Prostate gland (tissue), 2 donors: ENCODE data around the gene B4GALNT2.
A peak's percentile ranks its signal among the peaks of the same experiment; 100 is the strongest.

Source experiments
- POLR2A ChIP-seq: fragments of 450-650 bp; IDR thresholded peaks from one replicate; pipeline ENCODE4 v1.6.1; 2016; ENCODE audit warnings: antibody characterized with exemption, mild to moderate bottlenecking
- POLR2AphosphoS5 ChIP-seq: sonication (generic); formaldehyde crosslinking; IDR thresholded peaks from one replicate; pipeline ENCODE4 v1.6.1; 2017; ENCODE audit warnings: antibody characterized with exemption
- TF ChIP-seq, protein P1 (sequence below), 4 experiments: fragments of 200-600 bp in 2 of 4; fragments of 450-650 bp in 2 of 4; sonication (generic) in 2 of 4; IDR thresholded peaks; 1 replicate in 3 of 4; 2 replicates in 1 of 4; pipeline ENCODE4 v1.5.1; 2016 to 2019; ENCODE audit warnings: antibody characterized with exemption in 4 of 4, mild to moderate bottlenecking in 2 of 4, moderate library complexity in 2 of 4

DNA sequence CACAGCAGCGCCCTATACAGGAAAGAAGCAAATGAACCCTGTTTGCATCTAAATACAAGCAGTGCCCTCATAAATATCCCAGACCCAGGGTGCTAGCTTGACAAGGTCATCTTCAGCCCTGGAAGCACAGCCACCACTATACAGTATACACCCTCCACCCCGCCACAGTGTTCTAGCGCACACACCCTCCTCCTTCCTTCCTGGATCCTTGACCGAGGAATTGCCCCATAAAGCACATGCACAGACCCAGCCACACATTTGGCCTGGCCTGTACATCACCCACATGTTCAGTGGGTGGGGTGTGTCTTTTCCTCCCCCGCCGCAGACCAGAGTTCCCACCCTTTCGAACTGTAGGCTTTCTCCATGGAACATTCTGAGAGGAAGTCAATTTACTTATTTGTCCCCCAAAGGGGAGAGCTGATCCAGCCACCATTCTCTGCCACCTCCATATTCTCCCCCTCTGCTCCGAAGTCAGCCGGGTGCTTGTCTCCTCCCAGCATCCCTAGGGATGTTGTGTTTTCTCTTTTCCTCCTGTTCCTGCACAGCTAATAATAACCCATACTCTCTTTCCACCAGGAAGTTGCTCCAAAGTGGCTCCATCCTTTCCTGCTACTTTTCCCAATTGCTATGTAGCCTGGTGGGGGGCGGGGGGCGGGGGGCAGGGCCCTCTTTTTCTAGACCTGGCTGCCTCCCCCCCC, 84.5 kb downstream of the B4GALNT2 start:
- TF ChIP-seq POLR2A (no peak), POLR2AphosphoS5 (peak; percentile 20)
- TF ChIP-seq, protein P1, sequence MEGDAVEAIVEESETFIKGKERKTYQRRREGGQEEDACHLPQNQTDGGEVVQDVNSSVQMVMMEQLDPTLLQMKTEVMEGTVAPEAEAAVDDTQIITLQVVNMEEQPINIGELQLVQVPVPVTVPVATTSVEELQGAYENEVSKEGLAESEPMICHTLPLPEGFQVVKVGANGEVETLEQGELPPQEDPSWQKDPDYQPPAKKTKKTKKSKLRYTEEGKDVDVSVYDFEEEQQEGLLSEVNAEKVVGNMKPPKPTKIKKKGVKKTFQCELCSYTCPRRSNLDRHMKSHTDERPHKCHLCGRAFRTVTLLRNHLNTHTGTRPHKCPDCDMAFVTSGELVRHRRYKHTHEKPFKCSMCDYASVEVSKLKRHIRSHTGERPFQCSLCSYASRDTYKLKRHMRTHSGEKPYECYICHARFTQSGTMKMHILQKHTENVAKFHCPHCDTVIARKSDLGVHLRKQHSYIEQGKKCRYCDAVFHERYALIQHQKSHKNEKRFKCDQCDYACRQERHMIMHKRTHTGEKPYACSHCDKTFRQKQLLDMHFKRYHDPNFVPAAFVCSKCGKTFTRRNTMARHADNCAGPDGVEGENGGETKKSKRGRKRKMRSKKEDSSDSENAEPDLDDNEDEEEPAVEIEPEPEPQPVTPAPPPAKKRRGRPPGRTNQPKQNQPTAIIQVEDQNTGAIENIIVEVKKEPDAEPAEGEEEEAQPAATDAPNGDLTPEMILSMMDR (IDR thresholded peaks at IDR 0.05), result no peak
